Gastrocnemius medialis (tissue), 4 donors: ENCODE results near the gene MZB1.
"Not testable (repeated sequence)": the region's sequence is repeated elsewhere in the genome, so short reads cannot be mapped to it uniquely, and the experiment has no call there.

Experiments
- POLR2A ChIP-seq, 2 donors: fragments of 450-650 bp; IDR thresholded peaks; one replicate each; pipeline ENCODE4 v1.6.1; 2017; ENCODE audit warnings: antibody characterized with exemption in 2 of 2, mild to moderate bottlenecking in 2 of 2, moderate library complexity in 2 of 2
- TF ChIP-seq, protein P1 (sequence below), 5 experiments: fragments of 450-650 bp in 3 of 5; fragments of 200-600 bp in 2 of 5; sonication (generic) in 2 of 5; IDR thresholded peaks in 4 of 5; conservative IDR thresholded peaks in 1 of 5; 1 replicate in 4 of 5; 2 replicates in 1 of 5; pipeline ENCODE4 v1.5.1; 2016 to 2019; ENCODE audit warnings: antibody characterized with exemption in 5 of 5, mild to moderate bottlenecking in 3 of 5, moderate library complexity in 3 of 5

DNA sequence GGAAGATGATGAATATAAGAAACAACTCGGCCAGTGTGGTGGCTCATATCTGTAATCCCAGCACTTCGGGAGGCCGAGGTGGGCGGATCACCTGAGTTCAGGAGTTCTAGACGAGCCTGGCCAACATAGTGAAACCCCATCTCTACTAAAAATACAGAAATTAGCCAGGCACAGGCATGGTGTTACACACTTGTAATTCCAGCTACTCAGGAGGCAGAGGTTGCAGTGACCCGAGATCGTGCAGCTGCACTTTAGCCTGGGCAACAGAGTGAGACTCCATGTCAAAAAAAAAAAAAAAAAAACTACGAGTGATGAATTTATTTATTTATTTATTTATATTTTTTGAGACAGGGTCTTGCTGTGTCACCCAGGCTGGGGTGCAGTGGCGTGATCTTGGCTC, 41.9 kb downstream of the MZB1 start:
- TF ChIP-seq, protein P1, sequence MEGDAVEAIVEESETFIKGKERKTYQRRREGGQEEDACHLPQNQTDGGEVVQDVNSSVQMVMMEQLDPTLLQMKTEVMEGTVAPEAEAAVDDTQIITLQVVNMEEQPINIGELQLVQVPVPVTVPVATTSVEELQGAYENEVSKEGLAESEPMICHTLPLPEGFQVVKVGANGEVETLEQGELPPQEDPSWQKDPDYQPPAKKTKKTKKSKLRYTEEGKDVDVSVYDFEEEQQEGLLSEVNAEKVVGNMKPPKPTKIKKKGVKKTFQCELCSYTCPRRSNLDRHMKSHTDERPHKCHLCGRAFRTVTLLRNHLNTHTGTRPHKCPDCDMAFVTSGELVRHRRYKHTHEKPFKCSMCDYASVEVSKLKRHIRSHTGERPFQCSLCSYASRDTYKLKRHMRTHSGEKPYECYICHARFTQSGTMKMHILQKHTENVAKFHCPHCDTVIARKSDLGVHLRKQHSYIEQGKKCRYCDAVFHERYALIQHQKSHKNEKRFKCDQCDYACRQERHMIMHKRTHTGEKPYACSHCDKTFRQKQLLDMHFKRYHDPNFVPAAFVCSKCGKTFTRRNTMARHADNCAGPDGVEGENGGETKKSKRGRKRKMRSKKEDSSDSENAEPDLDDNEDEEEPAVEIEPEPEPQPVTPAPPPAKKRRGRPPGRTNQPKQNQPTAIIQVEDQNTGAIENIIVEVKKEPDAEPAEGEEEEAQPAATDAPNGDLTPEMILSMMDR (IDR thresholded peaks at IDR 0.05 in 4 of 5, conservative IDR thresholded peaks at IDR 0.05 in 1 of 5): not testable (repeated sequence)
- TF ChIP-seq POLR2A (IDR thresholded peaks at IDR 0.05): not testable (repeated sequence)
